ENCODE measurements around the gene POPDC2.

- TF ChIP-seq POLR2A (IDR thresholded peaks at IDR 0.05; ENCODE audit: low read length) (no peak), GATA1 (IDR thresholded peaks at IDR 0.05; ENCODE audit: low read depth, low read length) (no peak)
Observed at GRCh38 chr3:119662604-119663373, 2.4 kb upstream of the POPDC2 start.
